Body of pancreas (tissue), 4 donors: ENCODE results near the gene CIDEC. TPM values are rescaled to one million over a fixed set of nuclear protein-coding genes. Genes with fewer than 3 reads are reported as not detected.

Source experiments
- ATAC-seq: fragments of 150-250 bp; one replicate; pipeline ENCODE4 v1.9.1; 2016
- DNase-seq, 4 donors: peaks; one replicate each; pipeline ENCODE4 v3.0.0-alpha.2; 2019
- H3K27ac ChIP-seq, 4 donors: fragments of 200-600 bp; sonication (generic); 1 replicate in 3 of 4; 2 replicates in 1 of 4; pipeline versions ENCODE4 v1.5.1 to v1.6.1; 2016 to 2019; ENCODE audit warnings: mild to moderate bottlenecking in 1 of 4, mixed read lengths in 1 of 4, moderate library complexity in 1 of 4
- H3K27me3 ChIP-seq, 2 donors: fragments of 200-600 bp; sonication (generic); one replicate each; pipeline ENCODE4 v1.6.0; 2016; ENCODE audit warnings: mild to moderate bottlenecking in 1 of 2
- H3K36me3 ChIP-seq, 2 donors: fragments of 200-600 bp; sonication (generic); replicated peaks in 1 of 2; 2 replicates each; pipeline ENCODE4 v1.5.1; 2016; ENCODE audit warnings: low read depth in 2 of 2; ENCODE audit not compliant: insufficient read depth in 1 of 2
- H3K4me1 ChIP-seq: fragments of 200-600 bp; sonication (generic); one replicate; pipeline ENCODE4 v1.6.0; 2016
- H3K4me3 ChIP-seq, 2 donors: fragments of 200-600 bp; sonication (generic); 1 replicate in 1 of 2; 2 replicates in 1 of 2; pipeline ENCODE4 v1.5.1; 2016 to 2019
- H3K9me3 ChIP-seq, 3 donors: fragments of 200-600 bp; sonication (generic); 1 replicate in 2 of 3; 2 replicates in 1 of 3; pipeline ENCODE4 v1.5.1; 2016
- CTCF ChIP-seq, 7 experiments: fragments of 450-650 bp in 4 of 7; fragments of 200-600 bp in 3 of 7; sonication (generic) in 3 of 7; IDR thresholded peaks; one replicate each; pipeline ENCODE4 v1.5.1; 2016 to 2019; ENCODE audit warnings: antibody characterized with exemption in 7 of 7
- POLR2A ChIP-seq, 3 donors: fragments of 450-650 bp; IDR thresholded peaks; one replicate each; pipeline ENCODE4 v1.6.1; 2016; ENCODE audit warnings: antibody characterized with exemption in 3 of 3, mild to moderate bottlenecking in 2 of 3
- WGBS, 2 donors: methylation state at CpG; one replicate each; pipeline ENCODE4 v1.1.5; 2017; 5-methylcytosine and 5-hydroxymethylcytosine counted together
- intact Hi-C: fragments of 100-400 bp; cut with DNase I; formaldehyde crosslinking; loops from one replicate; pipeline ENCODE4 v1.15.1; 2023
- total RNA-seq, 2 donors: library from RNA; depleted of rRNA; stranded (reverse); fragments of >200 nt; gene quantifications; one replicate each; pipeline ENCODE4 v1.1.0, GENCODE V29; 2016

The CIDEC gene
- total RNA-seq, 2 donors from 2014 or later: 6.5 to 134 TPM

DNA sequence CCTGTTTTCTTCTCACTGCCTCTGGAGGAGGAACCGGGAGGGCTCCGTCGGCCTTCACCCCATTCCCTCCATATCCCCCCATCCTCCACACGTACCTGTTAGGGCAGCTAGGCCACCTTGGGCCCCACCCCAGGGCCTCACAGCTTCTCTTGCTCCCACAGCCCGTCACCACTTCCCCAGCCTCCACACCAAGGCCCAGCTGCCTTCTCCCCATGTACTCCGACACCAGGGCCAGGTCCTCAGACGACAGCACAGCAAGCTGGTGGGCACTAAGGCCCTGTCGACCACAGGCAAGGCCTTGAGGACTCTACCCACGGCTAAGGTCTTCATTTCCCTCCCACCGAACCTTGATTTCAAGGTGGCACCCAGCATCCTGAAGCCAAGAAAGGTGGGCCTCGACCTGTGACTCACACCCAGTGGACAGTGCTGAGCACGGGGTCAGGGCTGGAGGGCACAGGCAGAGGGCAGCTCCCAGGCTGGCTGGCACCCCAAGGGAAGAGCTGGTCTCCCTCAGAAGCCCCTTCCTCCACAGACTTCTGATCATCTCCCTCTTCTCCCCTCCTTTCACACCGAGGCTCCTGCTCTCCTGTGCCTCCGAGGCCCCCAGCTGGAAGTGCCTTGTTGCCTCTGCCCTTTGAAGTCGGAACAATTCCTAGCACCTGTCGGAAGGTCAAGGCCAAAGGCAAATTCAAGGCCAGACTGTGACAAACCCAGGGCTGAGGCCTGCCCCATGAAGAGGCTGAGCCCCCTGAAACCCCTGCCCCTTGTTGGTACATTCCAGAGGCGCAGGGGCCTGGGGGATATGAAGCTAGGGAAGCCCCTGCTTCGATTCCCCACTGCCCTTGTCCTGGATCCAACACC, 45.3 kb downstream of the CIDEC start:
- intact Hi-C loops: no loop called here
- ATAC-seq: no peak
- TF ChIP-seq POLR2A (IDR thresholded peaks at IDR 0.05): no peak
- no peak for TF ChIP-seq CTCF (IDR thresholded peaks at IDR 0.05)
- H3K4me3 ChIP-seq: no peak overlapping the region
- H3K27ac ChIP-seq: no peak overlapping the region
- 71 to 75% methylated on average over 16 to 18 of the region's 18 CpGs for WGBS, 2 donors
- H3K9me3 ChIP-seq: no peaks in the 10 kb centered on the region
- no peak for DNase-seq
- no peaks in the 10 kb centered on the region for H3K27me3 ChIP-seq
- H3K36me3 ChIP-seq: peaks cover 0 to 4% of the 10 kb centered on the region in 2 donors
- peaks cover 15% of the 10 kb centered on the region for H3K4me1 ChIP-seq

- TF ChIP-seq POLR2A (IDR thresholded peaks at IDR 0.05) (no peak), CTCF (IDR thresholded peaks at IDR 0.05) (no peak)
- Histone ChIP-seq H3K36me3 (peaks cover 0 to 4% of the 10 kb centered on the region in 2 donors), H3K4me3 (no peak overlapping the region), H3K27ac (no peak overlapping the region), H3K9me3 (no peaks in the 10 kb centered on the region), H3K4me1 (peaks cover 6% of the 10 kb centered on the region), H3K27me3 (no peaks in the 10 kb centered on the region)
- intact Hi-C loops: no loop called here
- no peak for DNase-seq
- WGBS, 2 donors: 89 to 95% methylated on average over 7 to 9 of the region's 9 CpGs
- ATAC-seq: no peak
Measured at GRCh38 chr3:9833078-9833477, 47.0 kb downstream of the CIDEC start.

DNA sequence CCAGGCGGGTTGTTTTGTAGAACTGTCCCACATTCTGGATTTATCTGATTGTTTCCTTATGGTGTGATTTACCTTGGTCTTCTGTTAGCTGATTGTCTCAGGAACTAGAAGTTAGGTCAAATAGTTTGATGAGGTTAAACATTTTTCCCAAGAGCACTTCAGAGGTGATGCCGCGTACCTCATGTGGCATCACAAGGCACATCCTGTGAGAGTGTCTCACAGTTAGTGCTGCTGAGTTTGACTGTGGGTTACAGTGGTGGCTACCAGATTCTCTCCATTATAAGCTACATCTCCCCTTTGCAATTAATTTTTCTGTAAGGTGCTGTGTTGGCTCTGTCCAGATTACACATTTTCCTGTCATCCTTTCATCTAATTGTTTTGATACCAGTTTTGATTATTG, 48.8 kb downstream of the CIDEC start:
- 93 to 94% methylated on average over 3 of the region's 3 CpGs for WGBS, 2 donors
- H3K4me1 ChIP-seq: no peaks in the 10 kb centered on the region
- H3K27me3 ChIP-seq: no peaks in the 10 kb centered on the region
- peaks cover 0 to 4% of the 10 kb centered on the region in 2 donors for H3K36me3 ChIP-seq
- no peak overlapping the region for H3K27ac ChIP-seq
- ATAC-seq (no peak), DNase-seq (no peak)
- intact Hi-C loops: no loop called here
- H3K4me3 ChIP-seq: no peak overlapping the region
- TF ChIP-seq CTCF (IDR thresholded peaks at IDR 0.05) (no peak), POLR2A (IDR thresholded peaks at IDR 0.05) (no peak)
- no peaks in the 10 kb centered on the region for H3K9me3 ChIP-seq

DNA sequence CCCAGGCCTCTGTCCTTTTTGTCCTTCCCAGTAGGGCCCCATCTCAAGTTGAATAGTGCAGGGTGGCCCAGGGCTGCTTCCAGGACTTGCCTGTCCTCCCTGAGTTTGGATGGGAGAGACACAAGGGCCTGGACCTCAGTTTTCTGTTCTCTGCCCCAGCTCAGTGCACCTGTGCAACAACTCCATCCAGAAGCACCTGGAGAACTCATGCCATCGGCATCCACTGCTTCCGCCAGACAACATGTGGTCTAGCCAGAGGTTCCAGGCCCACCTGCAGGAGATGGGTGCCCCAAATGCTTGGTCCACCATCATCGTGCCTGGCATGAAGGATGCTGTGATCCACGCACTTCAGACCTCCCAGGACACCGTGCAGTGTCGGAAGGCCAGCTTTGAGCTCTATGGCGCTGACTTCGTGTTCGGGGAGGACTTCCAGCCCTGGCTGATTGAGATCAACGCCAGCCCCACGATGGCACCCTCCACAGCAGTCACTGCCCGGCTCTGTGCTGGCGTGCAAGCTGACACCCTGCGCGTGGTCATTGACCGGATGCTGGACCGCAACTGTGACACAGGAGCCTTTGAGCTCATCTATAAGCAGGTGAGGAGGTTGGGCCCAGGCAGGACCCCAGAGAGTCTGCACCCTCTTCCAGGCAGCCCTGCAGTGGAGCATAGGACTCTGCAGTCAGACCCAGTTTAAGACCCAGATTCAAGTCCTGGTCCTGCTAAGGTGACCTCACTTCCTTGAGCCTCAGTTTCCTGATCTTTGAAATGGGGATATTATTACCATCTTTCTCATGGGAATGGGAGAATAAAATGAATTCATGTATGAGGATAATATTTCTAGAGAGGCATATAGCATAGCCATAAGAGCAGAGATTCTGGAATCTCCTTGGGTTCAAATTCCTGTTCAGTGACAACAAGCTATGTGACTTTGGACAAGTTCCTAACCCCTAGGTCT, 51.0 kb downstream of the CIDEC start:
- Histone ChIP-seq H3K36me3 (peaks cover 0 to 4% of the 10 kb centered on the region in 2 donors), H3K27ac (no peak overlapping the region), H3K4me3 (no peak overlapping the region), H3K4me1 (no peaks in the 10 kb centered on the region), H3K27me3 (no peaks in the 10 kb centered on the region), H3K9me3 (no peaks in the 10 kb centered on the region)
- TF ChIP-seq POLR2A (IDR thresholded peaks at IDR 0.05): no peak
- no peak for TF ChIP-seq CTCF (IDR thresholded peaks at IDR 0.05)
- 87% methylated on average over 8 to 17 of the region's 17 CpGs for WGBS, 2 donors
- ATAC-seq (no peak), DNase-seq (no peak)
- intact Hi-C loops: no loop called here
